Measurements from ENCODE around the gene TMEM221.

TMEM221 gene

DNA sequence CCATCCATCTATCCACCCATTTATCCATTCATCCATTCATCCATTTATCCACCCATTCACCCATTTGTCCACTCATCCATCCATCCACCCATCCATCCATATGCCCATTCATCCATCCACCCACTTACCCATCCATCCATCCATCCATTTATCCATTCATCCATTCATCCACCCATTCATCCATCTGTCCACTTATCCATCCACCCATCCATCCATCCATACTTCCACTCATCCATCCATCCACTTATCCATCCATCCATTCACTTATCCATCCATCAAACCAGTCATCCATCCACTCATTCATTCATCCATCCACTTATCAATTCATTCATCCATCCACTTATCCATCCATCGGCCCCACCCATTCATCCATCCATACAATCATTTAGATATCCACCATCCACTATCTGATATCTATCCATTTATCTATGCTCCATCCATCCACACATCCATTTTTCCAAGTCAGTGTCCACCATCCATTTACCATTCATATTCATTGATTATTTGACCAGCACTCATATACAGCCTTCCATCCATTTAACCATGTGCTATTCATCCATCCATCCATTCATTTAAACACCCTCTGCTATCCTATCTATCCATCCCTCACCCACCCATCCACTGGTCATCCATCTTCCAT, 2.8 kb downstream of the TMEM221 start:
- DNase-seq (ENCODE audit: low read depth in 1 of 2, low spot score in 1 of 2), result no peak

DNA sequence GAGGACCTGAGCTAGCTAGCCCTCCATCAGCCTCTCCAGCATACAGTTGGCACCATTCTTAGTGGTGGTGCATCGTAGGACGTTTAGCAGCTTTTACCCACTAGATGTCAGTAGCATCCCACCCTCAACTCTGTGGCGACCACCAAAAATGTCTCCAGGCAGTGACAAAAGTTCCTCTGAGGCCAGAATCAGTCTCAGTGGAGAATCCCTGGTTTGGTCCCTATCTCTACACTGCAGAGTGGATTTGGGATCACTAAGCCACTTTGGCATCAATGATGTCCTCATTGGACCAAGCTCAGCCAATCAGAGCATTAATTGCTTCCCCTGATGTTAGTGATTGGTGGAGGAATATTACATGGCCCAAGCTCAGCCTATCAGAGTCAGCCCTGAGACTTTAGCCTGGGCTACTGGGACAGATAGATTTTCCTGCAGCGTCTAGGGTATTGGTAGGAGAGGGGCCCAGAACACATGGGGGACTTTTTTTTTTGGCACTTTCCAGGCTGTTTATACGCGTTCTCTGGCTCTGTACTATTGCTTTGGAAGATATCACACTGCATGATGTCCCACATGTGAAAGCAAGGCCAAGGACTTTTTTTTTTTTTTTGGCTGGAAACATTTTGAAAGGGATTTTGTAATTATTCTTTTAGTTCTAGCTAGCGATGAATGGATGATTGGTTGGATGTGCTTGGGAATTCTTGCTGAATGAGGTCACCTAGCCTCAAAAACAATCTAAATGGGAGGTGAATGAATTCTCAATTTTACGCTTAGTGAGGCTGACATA, 7.0 kb downstream of the TMEM221 start:
- DNase-seq (ENCODE audit: low read depth in 1 of 2, low spot score in 1 of 2), result no peak

DNA sequence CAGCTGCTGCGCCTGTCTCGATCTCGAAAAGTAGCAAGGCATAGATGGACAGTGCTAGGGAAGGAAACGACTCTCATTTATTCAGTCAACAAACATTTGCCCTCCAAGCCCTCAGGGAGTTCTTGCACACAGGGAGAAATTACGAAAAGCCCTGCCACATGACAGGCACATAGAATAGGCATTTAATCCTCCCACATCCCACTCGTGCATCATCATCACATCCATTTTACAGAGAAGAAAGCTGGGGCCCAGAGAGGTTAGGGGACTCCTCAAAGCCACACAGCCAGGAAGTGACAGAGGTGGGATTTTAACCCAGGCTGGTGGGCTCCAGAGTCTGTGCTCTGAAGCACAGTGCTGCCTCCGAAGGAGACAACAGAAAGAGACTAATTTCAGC, 11.6 kb downstream of the TMEM221 start:
- DNase-seq (ENCODE audit: low read depth in 1 of 2, low spot score in 1 of 2), result no peak

DNA sequence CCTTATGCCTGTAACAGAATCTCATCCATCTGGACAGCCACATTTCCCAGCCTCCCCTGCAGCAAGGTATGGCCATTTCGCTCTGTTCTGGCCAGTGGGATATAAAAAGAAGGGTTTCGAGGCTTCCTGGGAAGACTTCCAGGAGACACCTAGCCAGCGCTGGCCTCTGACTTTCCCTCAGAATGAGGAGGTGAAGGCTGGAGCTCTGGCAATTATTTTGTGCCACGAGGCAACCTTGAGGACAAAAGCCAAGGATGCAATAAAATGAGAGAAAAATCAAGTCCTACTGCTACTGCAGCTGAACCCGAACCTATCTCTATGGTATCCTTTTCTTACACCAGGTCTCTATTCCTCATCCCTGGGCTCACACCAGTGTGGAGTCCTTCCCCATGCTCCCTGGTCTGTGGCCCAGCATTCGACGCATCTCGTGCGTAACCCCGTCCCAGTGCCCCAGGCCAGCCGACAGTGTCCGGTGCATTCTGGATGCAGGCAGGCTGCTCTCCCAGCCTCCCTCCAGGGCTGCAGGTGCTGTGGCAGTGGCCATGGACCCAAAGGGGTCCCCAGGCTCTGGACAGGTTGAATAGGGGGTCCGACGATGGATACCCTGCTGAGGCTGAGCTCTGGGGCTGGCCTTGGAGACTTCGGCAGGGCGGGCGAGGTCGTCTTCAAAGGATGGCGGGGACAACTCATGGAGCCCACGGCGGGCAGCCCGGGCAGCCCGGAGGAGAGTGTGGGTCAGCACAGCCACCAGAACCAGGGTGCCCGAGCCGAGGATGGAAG, 12.2 kb downstream of the TMEM221 start:
- DNase-seq (ENCODE audit: low read depth in 1 of 2, low spot score in 1 of 2), result no peak

DNA sequence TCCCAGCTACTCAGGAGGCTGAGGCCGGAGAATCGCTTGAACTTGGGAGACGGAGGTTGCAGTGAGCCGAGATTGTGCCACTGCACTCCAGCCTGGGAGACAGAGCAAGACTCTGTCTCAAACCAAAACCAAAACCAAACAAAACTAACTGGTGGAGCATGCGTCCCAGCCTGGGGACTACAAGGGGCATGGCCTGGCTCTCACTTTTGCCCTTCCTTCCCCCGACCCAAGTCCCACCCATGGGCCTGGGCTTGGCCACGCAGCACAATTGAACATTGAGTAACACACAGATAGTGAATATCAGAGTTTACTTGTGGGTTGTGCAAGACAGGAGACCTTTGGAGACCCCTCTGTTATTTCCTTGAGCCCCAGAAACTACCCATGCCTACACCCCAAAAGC, 13.2 kb downstream of the TMEM221 start:
- DNase-seq (ENCODE audit: low read depth in 1 of 2, low spot score in 1 of 2), result no peak

DNA sequence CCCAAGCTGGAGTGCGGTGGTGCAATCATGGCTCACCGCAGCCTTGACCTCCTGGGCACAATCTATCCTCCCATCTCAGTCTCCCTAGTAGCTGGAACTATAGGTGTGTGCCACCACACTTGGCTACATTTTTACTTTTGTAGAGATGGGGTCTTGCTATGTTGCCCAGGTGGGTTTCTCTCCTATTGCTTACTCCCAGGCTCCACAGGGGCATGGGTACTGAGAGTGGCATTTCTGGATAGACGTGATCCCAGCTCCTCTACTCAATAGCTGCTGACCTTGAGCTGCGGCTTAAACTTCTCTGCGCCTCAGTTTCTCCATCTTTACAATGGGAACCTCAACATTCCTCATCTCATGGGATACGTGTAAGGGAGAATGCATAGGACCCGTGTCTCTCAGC, 17.1 kb downstream of the TMEM221 start:
- no peak for DNase-seq (ENCODE audit: low read depth in 1 of 2, low spot score in 1 of 2)

DNA sequence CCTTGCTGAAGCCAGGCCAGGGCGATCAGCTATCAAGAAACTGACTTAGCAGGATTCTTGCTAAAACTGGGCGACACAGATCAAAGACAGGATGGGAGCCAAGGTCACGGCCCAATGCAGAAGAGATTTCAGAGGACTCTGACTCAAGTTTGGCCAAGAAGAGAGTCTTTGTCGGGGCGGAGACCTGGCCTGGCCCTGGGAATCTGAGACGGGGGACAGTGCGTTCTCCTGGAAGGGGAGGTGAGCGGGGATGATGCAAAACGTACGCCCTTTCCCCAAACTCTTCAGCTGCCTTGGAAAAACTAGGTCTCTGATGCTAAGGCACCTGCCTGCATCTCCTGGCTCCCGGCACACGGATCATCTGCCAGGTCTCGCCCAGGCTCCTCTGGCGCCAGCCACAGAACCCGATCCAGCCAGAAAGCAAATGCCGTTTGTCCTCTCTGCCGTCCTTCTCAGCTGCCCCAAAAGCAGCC, 18.8 kb downstream of the TMEM221 start:
- no peak for DNase-seq (ENCODE audit: low read depth in 1 of 2, low spot score in 1 of 2)

DNA sequence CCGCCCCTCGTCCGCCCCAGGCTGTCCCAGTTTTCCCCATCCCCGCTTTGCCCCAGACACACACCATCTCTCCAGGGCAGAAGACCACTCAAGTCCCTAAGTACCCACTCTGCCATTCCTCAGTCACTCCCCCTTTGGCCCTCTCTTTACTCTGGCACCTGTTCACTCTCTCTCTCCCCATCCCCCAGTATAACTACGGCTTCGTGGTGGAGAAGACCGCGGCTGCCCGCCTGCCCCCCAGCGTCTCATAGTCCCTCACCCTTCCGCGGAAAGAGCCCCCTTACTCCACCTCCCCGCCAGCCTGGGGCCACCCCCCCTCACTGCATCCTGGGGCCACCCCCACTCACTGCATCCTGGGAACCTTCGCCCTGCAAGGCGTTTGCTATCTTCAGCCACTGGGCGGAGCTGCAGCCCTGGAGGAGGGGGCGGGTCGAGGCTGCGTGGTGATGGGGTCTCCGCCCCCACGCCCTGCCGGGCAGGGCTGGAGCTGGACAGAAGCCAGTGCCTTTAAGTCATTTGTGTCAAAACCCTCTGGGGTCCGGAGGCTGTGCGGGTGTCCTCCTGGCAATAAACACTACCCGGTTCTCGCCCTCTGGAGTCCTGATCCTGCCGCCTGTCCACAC, 23.6 kb downstream of the TMEM221 start:
- no peak for DNase-seq (ENCODE audit: low read depth in 1 of 2, low spot score in 1 of 2)

DNA sequence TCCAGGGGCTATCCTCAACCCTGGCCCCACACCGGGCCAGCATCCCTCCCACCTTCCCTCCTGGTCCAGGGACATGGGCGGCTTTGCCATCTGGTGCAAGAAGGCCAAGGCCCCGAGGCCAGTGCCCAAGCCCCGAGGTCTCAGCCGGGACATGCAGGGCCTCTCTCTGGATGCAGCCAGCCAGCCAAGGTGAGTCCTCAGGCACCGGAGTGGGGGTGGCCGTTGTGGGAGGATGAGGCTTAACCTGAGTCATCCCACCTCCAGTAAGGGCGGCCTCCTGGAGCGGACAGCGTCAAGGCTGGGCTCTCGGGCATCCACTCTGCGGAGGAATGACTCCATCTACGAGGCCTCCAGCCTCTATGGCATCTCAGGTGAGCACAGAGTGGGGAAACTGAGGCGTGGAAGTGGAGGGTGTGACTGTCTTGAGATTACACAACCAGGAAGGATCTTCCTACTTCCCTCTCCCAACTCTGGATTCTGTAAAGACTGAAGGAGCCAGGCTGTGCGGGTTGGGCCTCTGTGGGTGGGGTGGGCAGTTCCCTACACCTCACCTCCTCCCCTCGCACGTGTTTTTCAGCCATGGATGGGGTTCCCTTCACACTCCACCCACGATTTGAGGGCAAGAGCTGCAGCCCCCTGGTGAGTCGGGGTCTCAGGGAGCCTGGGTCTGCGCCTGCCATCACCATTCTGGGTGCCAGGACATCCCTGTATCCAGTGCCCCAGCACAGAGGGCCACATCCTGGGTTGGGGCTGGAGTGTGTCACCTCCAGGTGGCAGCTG, 24.8 kb downstream of the TMEM221 start:
- no peak for DNase-seq (ENCODE audit: low read depth in 1 of 2, low spot score in 1 of 2)

DNA sequence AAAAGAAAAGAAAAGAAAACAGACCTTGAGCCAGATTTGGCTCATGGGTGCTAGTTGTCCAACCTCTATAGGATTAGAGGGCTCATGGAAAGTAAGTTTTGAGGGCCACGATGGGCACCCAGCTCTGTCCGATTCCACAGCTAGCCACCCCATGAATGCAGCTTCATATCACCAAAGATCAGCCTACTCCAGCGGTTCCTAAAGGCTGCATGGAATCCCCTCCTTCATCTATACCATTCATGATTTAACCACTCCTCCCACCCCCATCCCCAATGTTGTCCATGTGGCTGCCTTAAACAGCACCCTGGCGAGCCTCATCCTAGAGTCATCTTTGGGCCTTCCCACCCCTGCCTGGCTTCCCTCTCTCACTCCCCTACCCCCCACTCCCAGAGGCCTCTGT, 26.5 kb downstream of the TMEM221 start:
- DNase-seq (ENCODE audit: low read depth in 1 of 2, low spot score in 1 of 2), result no peak

DNA sequence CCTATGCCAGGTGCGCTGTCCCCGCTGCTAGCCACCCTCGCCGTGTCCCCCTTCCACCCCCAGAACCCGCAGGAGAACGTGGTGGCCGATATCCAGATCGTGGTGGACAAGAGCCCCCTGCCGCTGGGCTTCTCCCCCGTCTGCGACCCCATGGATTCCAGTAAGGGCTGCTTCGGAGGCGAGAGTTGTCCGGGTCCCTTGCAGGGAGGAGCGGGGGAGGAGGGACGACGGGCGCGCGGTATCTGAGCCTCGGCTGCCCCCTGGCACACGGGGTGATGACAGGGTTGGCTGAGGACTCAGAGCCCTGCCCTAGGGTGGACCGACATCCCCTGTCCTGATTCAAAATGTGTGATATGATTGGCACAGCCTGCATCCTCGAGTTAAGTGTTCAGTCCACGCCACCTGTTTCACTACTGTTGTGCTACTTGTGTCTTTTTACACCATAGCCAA, 28.0 kb downstream of the TMEM221 start:
- peak in 1 of 2 donors; percentile 18 for DNase-seq (ENCODE audit: low read depth in 1 of 2, low spot score in 1 of 2)

DNA sequence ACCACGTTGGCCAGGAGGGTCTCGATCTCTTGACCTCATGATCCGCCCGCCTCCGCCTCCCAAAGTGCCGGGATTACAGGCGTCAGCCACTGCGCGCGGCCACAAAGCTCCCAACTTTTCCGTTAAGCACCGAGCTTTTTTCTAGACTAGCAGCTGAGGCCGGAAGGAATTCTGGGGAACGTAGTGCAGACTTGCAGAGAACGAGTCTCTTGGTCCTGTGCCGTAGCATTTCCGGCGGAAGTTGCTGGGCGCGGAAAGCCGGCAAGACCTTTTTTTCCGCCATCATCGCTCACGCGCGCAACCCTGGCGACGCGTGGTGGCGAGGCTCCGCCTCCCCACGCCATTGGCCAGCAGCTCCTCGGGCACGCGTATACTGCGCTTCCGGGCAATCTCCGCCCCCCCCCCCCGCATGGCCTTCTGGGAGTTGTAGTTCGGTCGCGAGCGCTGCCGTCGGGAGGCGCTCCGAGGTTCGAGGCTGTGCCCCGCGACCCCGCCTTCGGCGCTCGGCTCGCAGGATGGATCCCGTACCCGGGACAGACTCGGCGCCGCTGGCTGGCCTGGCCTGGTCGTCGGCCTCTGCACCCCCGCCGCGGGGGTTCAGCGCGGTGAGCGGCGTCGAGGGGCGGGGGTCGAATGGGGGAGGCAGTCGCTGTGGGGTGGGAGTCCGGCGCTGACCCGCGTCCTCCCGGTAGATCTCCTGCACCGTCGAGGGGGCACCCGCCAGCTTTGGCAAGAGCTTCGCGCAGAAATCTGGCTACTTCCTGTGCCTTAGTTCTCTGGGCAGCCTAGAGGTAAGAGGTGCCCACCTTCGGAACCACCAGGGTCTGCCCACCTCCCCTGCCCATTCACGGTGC, 28.6 kb downstream of the TMEM221 start, which contains the start of gene MVB12A:
MVB12A (plus strand) TSS at position 427 of the 854 bp plus-strand sequence; CDS start at position 516, 89 bp downstream.
- peak; percentile 93 for DNase-seq (ENCODE audit: low read depth in 1 of 2, low spot score in 1 of 2)

DNA sequence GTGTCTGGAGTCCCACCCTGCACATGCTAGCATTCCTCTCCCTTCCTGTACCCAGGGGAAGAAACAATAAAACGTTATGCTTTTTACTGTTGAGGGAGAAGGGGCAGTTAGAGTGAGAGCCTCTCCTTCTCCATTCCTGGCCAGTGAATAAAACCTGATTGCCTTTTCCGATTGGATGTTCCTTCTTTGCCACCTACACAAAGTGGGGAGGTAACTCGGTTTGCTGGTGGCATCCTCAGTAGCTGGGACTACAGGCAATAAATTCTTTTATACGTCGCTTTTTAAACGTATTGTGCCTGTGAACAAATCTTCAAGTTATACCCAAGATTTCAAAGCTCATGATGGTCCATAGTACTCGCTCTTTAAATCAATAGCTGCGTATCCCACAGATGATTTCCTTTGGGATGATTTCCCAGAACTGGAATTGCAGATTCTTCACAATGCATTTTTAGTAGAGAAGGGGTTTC, 29.3 kb downstream of the TMEM221 start:
- DNase-seq (ENCODE audit: low read depth in 1 of 2, low spot score in 1 of 2), result no peak

DNA sequence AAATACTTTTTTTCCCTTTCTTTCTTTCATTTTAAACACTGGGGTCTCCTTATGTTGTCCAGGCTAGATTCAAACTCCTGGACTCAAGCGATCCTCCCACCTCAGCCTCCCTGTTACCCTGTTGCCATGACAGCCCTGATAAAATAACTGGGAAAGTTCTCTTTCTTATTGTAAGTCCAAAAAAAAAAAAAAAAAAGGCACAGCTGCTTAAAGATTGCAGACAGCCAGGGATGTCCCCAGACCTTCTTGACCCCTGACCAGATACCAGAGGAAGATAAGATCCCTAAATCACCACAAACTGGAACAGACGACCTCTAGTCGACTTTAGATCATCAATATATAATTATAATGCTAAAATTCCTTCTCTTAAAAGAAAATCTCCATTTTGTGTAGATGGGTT, 29.8 kb downstream of the TMEM221 start:
- DNase-seq (ENCODE audit: low read depth in 1 of 2, low spot score in 1 of 2), result no peak

DNA sequence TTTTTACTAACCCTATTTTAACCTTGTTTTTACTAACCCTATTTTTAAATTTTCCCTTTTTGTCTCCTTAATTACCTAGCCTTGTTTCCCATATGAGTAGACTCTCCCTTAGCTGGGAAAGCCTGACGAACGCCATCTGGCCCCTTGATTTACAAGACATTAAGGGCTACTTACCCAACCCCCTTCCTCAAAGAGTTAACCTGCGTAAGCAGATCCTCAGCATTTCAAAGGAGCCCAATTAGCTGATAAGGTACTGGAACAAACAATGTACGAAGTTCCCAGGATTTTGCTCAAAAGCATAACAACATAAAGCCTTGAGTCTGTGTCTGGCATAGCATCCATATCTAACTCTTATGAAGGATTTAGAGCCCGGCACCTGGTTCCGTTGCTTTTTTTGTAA, 33.3 kb downstream of the TMEM221 start:
- no peak for DNase-seq (ENCODE audit: low read depth in 1 of 2, low spot score in 1 of 2)

DNA sequence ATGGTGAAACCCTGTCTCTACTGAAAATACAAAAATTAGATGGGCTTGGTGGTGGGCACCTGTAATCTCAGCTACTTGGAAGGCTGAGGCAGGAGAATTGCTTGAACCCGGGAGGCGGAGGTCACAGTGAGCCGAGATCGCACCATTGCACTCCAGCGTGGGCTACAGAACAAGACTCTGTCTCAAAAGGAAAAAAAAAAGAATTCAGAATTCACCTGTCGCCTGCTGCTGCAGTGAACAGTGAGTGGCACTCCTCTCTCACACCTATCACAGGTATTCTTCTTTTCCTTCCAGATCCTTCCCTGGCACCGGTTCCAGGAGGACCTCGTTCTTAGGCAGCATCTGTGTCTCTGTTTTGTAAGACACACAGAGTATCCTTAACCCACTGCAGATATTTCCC, 34.4 kb downstream of the TMEM221 start:
- DNase-seq (ENCODE audit: low read depth in 1 of 2, low spot score in 1 of 2), result no peak

DNA sequence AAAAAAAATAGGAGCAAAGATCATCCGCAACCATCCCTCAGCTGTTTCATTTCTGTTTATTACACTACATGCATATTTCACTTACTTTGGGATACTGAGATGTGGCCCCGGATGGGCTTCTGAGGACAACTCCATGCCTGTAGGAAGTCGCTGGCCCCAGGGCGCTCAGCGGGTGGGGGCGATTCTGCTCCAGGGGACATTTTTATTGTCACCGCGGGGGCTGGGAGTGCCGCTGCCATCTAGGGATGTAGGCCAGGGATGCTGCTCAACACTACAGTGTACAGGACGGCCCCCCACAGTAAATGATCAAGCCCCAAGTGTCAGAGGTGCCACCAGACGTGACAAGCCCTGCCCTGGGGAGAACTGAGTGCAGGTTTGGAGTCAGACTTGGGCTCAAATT, 36.7 kb downstream of the TMEM221 start:
- DNase-seq (ENCODE audit: low read depth in 1 of 2, low spot score in 1 of 2), result no peak

DNA sequence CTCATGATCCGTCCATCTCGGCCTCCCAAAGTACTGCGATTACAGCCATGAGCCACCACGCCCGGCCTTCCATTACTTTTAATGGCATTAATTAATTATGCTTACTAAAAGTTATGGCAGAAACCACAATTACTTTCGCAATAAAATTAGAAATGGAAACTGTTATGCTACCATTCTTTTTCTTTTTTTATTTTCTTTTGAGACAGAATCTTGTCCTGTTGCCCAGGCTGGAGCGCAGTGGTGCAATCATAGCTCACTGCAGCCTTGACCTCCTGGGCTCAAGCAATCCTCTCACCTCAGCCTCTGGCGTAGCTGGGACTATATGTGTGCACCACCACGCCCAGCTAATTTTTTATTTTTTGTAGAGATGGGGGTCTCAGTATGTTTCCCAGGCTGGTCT, 38.5 kb downstream of the TMEM221 start:
- no peak for DNase-seq (ENCODE audit: low read depth in 1 of 2, low spot score in 1 of 2)

DNA sequence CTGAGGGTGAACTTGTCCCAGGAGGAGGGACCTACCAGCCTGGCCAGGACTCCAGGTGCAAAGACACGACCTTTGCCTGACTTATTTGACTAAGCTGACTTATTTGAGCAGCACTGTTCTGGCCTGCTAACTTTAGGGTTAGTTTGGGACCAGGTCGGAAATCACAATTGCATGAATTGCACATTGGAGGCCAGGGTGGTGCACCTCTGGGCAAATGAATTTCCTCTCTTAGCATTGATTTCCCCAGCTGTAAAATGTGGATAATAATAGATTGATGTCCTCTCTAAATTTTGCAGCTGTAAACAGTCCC, 41.6 kb downstream of the TMEM221 start:
- DNase-seq (ENCODE audit: low read depth in 1 of 2, low spot score in 1 of 2), result no peak
